Mesenchymal stem cell (in vitro differentiated cells and primary cell): ENCODE measurements around the gene APC.

Experiments
- DNase-seq: peaks from one replicate; pipeline ENCODE4 v3.0.0-alpha.2; 2013
- H2AFZ ChIP-seq: one replicate; pipeline ENCODE4 v1.6.1; 2013; ENCODE audit warnings: low read depth, mild to moderate bottlenecking, control low read depth, inconsistent platforms, low read length, moderate library complexity
- H2AK5ac ChIP-seq: 2 replicates; pipeline ENCODE4 v1.6.1; 2013; ENCODE audit warnings: low read length, moderate library complexity, mild to moderate bottlenecking, inconsistent platforms; ENCODE audit not compliant: severe bottlenecking
- H2BK120ac ChIP-seq: one replicate; pipeline ENCODE4 v1.6.1; 2013; ENCODE audit warnings: low read depth, mild to moderate bottlenecking, inconsistent platforms, low read length, moderate library complexity
- H2BK12ac ChIP-seq, 2 experiments: one replicate each; pipeline ENCODE4 v1.6.1; 2013; ENCODE audit warnings: inconsistent platforms in 2 of 2, low read length in 2 of 2, mild to moderate bottlenecking in 2 of 2, moderate library complexity in 2 of 2, control low read depth in 1 of 2
- H2BK15ac ChIP-seq: one replicate; pipeline ENCODE4 v1.6.1; 2013; ENCODE audit warnings: mild to moderate bottlenecking, low read depth, inconsistent platforms; ENCODE audit not compliant: poor library complexity, severe bottlenecking
- H2BK5ac ChIP-seq: 2 replicates; pipeline ENCODE4 v1.6.1; 2013; ENCODE audit warnings: low read depth, mild to moderate bottlenecking, low read length, control low read depth, inconsistent platforms; ENCODE audit not compliant: poor library complexity, severe bottlenecking
- H3K14ac ChIP-seq, 2 experiments: one replicate each; pipeline ENCODE4 v1.6.1; 2013; ENCODE audit warnings: inconsistent platforms in 2 of 2, low read length in 2 of 2, control low read depth in 1 of 2, mild to moderate bottlenecking in 1 of 2, moderate library complexity in 1 of 2
- H3K18ac ChIP-seq, 2 experiments: one replicate each; pipeline ENCODE4 v1.6.1; 2013; ENCODE audit warnings: inconsistent platforms in 2 of 2, low read length in 2 of 2, control low read depth in 1 of 2, low read depth in 1 of 2, mild to moderate bottlenecking in 1 of 2
- H3K23ac ChIP-seq, 2 experiments: one replicate each; pipeline ENCODE4 v1.6.1; 2013; ENCODE audit warnings: inconsistent platforms in 2 of 2, low read length in 2 of 2, mild to moderate bottlenecking in 2 of 2, moderate library complexity in 2 of 2, control low read depth in 1 of 2
- H3K27ac ChIP-seq: 2 replicates; pipeline ENCODE4 v1.5.1; 2013; ENCODE audit warnings: mild to moderate bottlenecking, moderate library complexity, low read length, control low read depth, inconsistent platforms; ENCODE audit not compliant: poor library complexity, severe bottlenecking
- H3K27me3 ChIP-seq, 2 experiments: 2 replicates each; pipeline versions ENCODE4 v1.6.1 to v1.7.0; 2013; ENCODE audit warnings: low read length in 2 of 2, mild to moderate bottlenecking in 2 of 2, moderate library complexity in 2 of 2, control low read depth in 1 of 2, inconsistent platforms in 1 of 2; ENCODE audit not compliant: control insufficient read depth in 1 of 2, insufficient read depth in 1 of 2
- H3K36me3 ChIP-seq, 2 experiments: 2 replicates each; pipeline versions ENCODE4 v1.6.1 to v1.7.0; 2013; ENCODE audit warnings: low read length in 2 of 2, control low read depth in 1 of 2, inconsistent platforms in 1 of 2, low read depth in 1 of 2, mild to moderate bottlenecking in 1 of 2; ENCODE audit not compliant: insufficient read depth in 2 of 2, control insufficient read depth in 1 of 2
- H3K4ac ChIP-seq, 2 experiments: one replicate each; pipeline ENCODE4 v1.6.1; 2013; ENCODE audit warnings: inconsistent platforms in 2 of 2, low read length in 2 of 2, mild to moderate bottlenecking in 2 of 2, moderate library complexity in 2 of 2, control low read depth in 1 of 2, low read depth in 1 of 2
- H3K4me1 ChIP-seq: 2 replicates; pipeline ENCODE4 v1.6.1; 2013; ENCODE audit warnings: low read depth, low read length, control low read depth; ENCODE audit not compliant: control insufficient read depth, insufficient read depth
- H3K4me2 ChIP-seq: 2 replicates; pipeline ENCODE4 v1.6.1; 2013; ENCODE audit warnings: low read length, mild to moderate bottlenecking, inconsistent platforms; ENCODE audit not compliant: poor library complexity, severe bottlenecking
- H3K4me3 ChIP-seq, 2 experiments: 2 replicates each; pipeline versions ENCODE4 v1.5.1 to v1.7.0; 2013; ENCODE audit warnings: low read length in 2 of 2, mild to moderate bottlenecking in 2 of 2, control low read depth in 1 of 2, low read depth in 1 of 2; ENCODE audit not compliant: insufficient read depth in 1 of 2
- H3K79me1 ChIP-seq: replicated peaks from 2 replicates; pipeline ENCODE4 v1.6.1; 2013; ENCODE audit warnings: mild to moderate bottlenecking, control low read depth, low read length, inconsistent platforms; ENCODE audit not compliant: poor library complexity, severe bottlenecking
- H3K9ac ChIP-seq: 2 replicates; pipeline ENCODE4 v1.7.0; 2013; ENCODE audit warnings: mild to moderate bottlenecking, low read length, moderate library complexity
- H3K9me3 ChIP-seq: 2 replicates; pipeline ENCODE4 v1.7.0; 2013; ENCODE audit warnings: mild to moderate bottlenecking, low read length; ENCODE audit not compliant: control insufficient read depth
- H4K8ac ChIP-seq: one replicate; pipeline ENCODE4 v1.6.1; 2013; ENCODE audit warnings: inconsistent platforms, mild to moderate bottlenecking, low read length, moderate library complexity
- H4K91ac ChIP-seq: one replicate; pipeline ENCODE4 v1.6.1; 2013; ENCODE audit warnings: mild to moderate bottlenecking, low read length, inconsistent platforms
- WGBS: methylation state at CpG from one replicate; pipeline ENCODE4 v1.1.7; 2013; ENCODE audit warnings: mixed read lengths; 5-methylcytosine and 5-hydroxymethylcytosine counted together

APC gene

DNA sequence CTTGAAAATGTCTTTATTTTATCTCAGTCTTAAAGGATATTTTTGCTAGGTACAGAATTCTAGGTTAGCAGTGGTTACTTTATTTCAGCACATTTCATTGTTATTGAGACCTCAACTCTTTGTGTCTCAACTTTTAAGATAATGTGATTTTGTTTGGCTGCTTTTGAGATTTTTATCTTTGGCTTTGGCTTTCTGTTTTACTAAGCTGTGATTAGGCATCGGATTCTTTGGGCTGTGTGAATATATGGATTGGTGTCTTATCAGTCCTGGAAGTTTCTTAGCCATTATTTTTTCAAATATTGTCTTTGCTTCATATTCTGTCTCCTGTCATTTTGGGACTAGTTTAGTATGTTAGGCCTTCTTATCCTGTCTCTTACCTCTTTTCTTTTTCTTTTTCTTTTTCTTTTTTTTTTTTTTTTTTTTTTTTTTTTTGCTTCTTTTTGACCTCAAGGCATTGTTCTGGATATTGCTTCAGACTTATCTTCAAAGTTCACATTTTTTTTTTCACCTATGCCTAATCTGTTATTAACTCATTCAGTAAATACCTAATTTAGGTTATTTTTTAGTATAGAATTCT, 20.1 kb upstream of the APC start:
- WGBS: no CpG with 5 or more reads among the region's 1 CpG
- no peak overlapping the region for H3K9ac ChIP-seq
- H2BK120ac ChIP-seq: no peak overlapping the region
- no peak overlapping the region for H2BK5ac ChIP-seq
- no peak overlapping the region for H3K23ac ChIP-seq
- no peaks in the 10 kb centered on the region for H3K4me1 ChIP-seq
- H3K14ac ChIP-seq: no peak overlapping the region
- no peak overlapping the region for H4K8ac ChIP-seq
- no peak overlapping the region for H3K4ac ChIP-seq
- no peak overlapping the region for H3K27ac ChIP-seq
- H2BK15ac ChIP-seq: no peak overlapping the region
- H3K4me2 ChIP-seq: no peak overlapping the region
- no peak for DNase-seq
- no peak overlapping the region for H3K4me3 ChIP-seq
- no peak overlapping the region for H4K91ac ChIP-seq
- H2BK12ac ChIP-seq: no peak overlapping the region
- H2AFZ ChIP-seq: no peak overlapping the region
- H3K18ac ChIP-seq: no peak overlapping the region
- H3K27me3 ChIP-seq: no peaks in the 10 kb centered on the region
- H3K9me3 ChIP-seq: no peaks in the 10 kb centered on the region
- H2AK5ac ChIP-seq: no peak overlapping the region
- H3K36me3 ChIP-seq: no peaks in the 10 kb centered on the region
- H3K79me1 ChIP-seq: peaks cover 19% of the 10 kb centered on the region

GRCh38 chr5:112718344-112718743, 19.3 kb upstream of the APC start:
- no peaks in the 10 kb centered on the region for H3K4me1 ChIP-seq
- H3K27ac ChIP-seq: no peak overlapping the region
- H3K36me3 ChIP-seq: no peaks in the 10 kb centered on the region
- no peak overlapping the region for H2AFZ ChIP-seq
- H4K8ac ChIP-seq: no peak overlapping the region
- peaks cover 20% of the 10 kb centered on the region for H3K79me1 ChIP-seq
- WGBS: 92% methylated on average over 1 of the region's 2 CpGs
- no peak overlapping the region for H2BK15ac ChIP-seq
- no peak overlapping the region for H3K18ac ChIP-seq
- H3K9ac ChIP-seq: no peak overlapping the region
- no peak overlapping the region for H2BK120ac ChIP-seq
- no peak overlapping the region for H3K14ac ChIP-seq
- no peak overlapping the region for H2BK5ac ChIP-seq
- H3K9me3 ChIP-seq: no peaks in the 10 kb centered on the region
- H2BK12ac ChIP-seq: no peak overlapping the region
- H3K4me3 ChIP-seq: no peak overlapping the region
- no peak overlapping the region for H3K23ac ChIP-seq
- no peak overlapping the region for H4K91ac ChIP-seq
- H3K27me3 ChIP-seq: no peaks in the 10 kb centered on the region
- no peak overlapping the region for H2AK5ac ChIP-seq
- no peak overlapping the region for H3K4ac ChIP-seq
- no peak overlapping the region for H3K4me2 ChIP-seq
- DNase-seq: no peak

GRCh38 chr5:112720576-112720975, 17.1 kb upstream of the APC start:
- no peak overlapping the region for H4K8ac ChIP-seq
- no peak overlapping the region for H2BK12ac ChIP-seq
- H2AK5ac ChIP-seq: no peak overlapping the region
- no peak overlapping the region for H4K91ac ChIP-seq
- no peak overlapping the region for H2AFZ ChIP-seq
- no peak for DNase-seq
- no peaks in the 10 kb centered on the region for H3K9me3 ChIP-seq
- H3K4me2 ChIP-seq: no peak overlapping the region
- H3K4ac ChIP-seq: no peak overlapping the region
- H3K14ac ChIP-seq: no peak overlapping the region
- H3K4me1 ChIP-seq: no peaks in the 10 kb centered on the region
- no peaks in the 10 kb centered on the region for H3K36me3 ChIP-seq
- no peak overlapping the region for H3K4me3 ChIP-seq
- H2BK5ac ChIP-seq: no peak overlapping the region
- no peaks in the 10 kb centered on the region for H3K27me3 ChIP-seq
- peaks cover 25% of the 10 kb centered on the region for H3K79me1 ChIP-seq
- H2BK120ac ChIP-seq: no peak overlapping the region
- WGBS: 82% methylated on average over 2 of the region's 2 CpGs
- H3K23ac ChIP-seq: no peak overlapping the region
- no peak overlapping the region for H2BK15ac ChIP-seq
- H3K9ac ChIP-seq: no peak overlapping the region
- H3K27ac ChIP-seq: no peak overlapping the region
- no peak overlapping the region for H3K18ac ChIP-seq

- Histone ChIP-seq H3K9me3 (no peaks in the 10 kb centered on the region), H2BK12ac (no peak overlapping the region), H2BK15ac (no peak overlapping the region), H4K91ac (no peak overlapping the region), H4K8ac (no peak overlapping the region), H3K27me3 (no peaks in the 10 kb centered on the region), H3K9ac (no peak overlapping the region), H3K4me1 (peaks cover 2% of the 10 kb centered on the region), H2BK120ac (no peak overlapping the region), H3K4ac (no peak overlapping the region), H3K36me3 (no peaks in the 10 kb centered on the region), H3K79me1 (peaks cover 31% of the 10 kb centered on the region), H3K23ac (no peak overlapping the region), H3K4me2 (no peak overlapping the region), H3K18ac (no peak overlapping the region), H2BK5ac (no peak overlapping the region), H3K4me3 (no peak overlapping the region), H2AK5ac (no peak overlapping the region), H3K14ac (no peak overlapping the region), H2AFZ (no peak overlapping the region), H3K27ac (no peak overlapping the region)
- WGBS: 84% methylated on average over 3 of the region's 4 CpGs
- DNase-seq: no peak
Observed at GRCh38 chr5:112724901-112725300, 12.8 kb upstream of the APC start.
